ENCODE results near the gene SPSB3. TPM values are rescaled to one million over a fixed set of nuclear protein-coding genes. Genes with fewer than 3 reads are reported as not detected.
"Not testable (repeated sequence)": the region's sequence is repeated elsewhere in the genome, so short reads cannot be mapped to it uniquely, and the experiment has no call there.

The SPSB3 gene
- total RNA-seq, 1 donor from 2014 or later, result 36.8 TPM

DNA sequence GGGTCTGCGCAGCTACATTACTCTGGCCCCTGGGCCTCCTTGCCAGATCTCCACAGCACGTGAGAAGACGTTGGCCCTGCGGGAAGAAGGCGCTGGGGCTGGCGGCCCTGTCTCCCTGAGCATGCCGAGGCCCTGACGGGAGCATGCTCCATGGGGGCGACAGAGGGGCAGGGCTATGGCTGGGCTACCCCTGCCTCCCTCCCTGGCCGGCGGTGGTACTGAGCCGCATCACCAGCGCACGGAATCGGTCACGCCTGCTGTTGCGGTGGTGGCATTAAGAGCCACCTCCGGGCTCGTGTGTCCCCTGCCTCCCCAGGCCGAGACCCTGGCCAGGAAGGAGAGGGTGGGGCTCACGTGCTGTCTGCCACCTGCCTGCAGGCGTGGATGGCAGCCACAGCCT lies 48.2 kb downstream of the SPSB3 start:
- Histone ChIP-seq H3K27ac (replicated peaks) (no peak overlapping the region), H3K27me3 (ENCODE audit: low read depth) (no peaks in the 10 kb centered on the region), H3K4me3 (no peak overlapping the region), H3K36me3 (peaks cover 54% of the 10 kb centered on the region), H3K4me1 (no peaks in the 10 kb centered on the region), H3K9me3 (replicated peaks) (no peaks in the 10 kb centered on the region)
- TF ChIP-seq, protein P1, sequence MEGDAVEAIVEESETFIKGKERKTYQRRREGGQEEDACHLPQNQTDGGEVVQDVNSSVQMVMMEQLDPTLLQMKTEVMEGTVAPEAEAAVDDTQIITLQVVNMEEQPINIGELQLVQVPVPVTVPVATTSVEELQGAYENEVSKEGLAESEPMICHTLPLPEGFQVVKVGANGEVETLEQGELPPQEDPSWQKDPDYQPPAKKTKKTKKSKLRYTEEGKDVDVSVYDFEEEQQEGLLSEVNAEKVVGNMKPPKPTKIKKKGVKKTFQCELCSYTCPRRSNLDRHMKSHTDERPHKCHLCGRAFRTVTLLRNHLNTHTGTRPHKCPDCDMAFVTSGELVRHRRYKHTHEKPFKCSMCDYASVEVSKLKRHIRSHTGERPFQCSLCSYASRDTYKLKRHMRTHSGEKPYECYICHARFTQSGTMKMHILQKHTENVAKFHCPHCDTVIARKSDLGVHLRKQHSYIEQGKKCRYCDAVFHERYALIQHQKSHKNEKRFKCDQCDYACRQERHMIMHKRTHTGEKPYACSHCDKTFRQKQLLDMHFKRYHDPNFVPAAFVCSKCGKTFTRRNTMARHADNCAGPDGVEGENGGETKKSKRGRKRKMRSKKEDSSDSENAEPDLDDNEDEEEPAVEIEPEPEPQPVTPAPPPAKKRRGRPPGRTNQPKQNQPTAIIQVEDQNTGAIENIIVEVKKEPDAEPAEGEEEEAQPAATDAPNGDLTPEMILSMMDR (IDR thresholded peaks at IDR 0.05; ENCODE audit: borderline replicate concordance), result no peak
- no peak for DNase-seq
- intact Hi-C loops (cut with micrococcal nuclease), result no loop called here

DNA sequence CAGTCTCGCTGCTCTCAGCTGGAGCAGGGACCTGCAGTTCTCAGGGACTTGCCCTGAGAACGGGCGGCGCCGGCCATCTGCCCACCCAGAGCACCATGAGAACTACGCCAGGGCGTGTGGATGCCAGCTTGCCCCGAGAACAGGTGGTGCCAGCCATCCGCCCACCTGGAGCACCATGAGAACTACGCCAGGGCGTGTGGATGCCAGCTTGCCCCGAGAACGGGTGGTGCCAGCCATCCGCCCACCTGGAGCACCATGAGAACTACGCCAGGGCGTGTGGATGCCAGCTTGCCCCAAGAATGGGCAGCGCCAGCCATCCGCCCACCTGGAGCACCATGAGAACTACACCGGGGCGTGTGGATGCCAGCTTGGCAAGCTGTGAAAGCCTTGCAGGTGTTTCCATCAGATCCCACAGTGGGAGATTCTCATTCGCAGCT lies 49.8 kb downstream of the SPSB3 start:
- H3K4me1 ChIP-seq; H3K4me3 ChIP-seq; DNase-seq; H3K9me3 ChIP-seq (replicated peaks); H3K27ac ChIP-seq (replicated peaks); H3K27me3 ChIP-seq (ENCODE audit: low read depth); intact Hi-C loops (cut with micrococcal nuclease): not testable (repeated sequence)
- H3K36me3 ChIP-seq, result peaks cover 67% of the 10 kb centered on the region

DNA sequence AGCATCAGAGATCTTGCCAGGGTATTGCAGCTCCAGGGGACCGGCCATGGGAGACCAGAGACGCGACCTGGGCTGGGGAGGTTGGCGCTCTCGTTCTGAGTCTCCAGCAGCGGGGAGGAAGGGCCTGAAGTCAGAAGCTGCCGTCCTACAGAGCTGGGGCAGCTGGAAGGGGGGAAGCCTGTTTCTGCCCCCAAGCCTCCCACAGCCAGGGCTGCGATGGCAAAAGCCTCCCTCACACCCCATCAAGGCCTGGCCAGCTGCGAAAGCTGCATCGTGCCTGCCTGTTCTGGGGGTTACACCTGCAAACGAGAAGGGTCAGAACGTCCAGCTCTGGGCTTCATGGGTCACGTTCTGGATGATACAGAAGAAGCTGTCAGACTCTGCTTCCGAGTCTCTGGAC lies 50.3 kb downstream of the SPSB3 start:
- intact Hi-C loops (cut with micrococcal nuclease), result no loop called here
- no peak for DNase-seq
- Histone ChIP-seq H3K9me3 (replicated peaks) (no peaks in the 10 kb centered on the region), H3K4me1 (no peaks in the 10 kb centered on the region), H3K36me3 (peaks cover 72% of the 10 kb centered on the region), H3K27ac (replicated peaks) (no peak overlapping the region), H3K4me3 (no peak overlapping the region), H3K27me3 (ENCODE audit: low read depth) (no peaks in the 10 kb centered on the region)
- TF ChIP-seq, protein P1 (IDR thresholded peaks at IDR 0.05; ENCODE audit: borderline replicate concordance), result no peak

DNA sequence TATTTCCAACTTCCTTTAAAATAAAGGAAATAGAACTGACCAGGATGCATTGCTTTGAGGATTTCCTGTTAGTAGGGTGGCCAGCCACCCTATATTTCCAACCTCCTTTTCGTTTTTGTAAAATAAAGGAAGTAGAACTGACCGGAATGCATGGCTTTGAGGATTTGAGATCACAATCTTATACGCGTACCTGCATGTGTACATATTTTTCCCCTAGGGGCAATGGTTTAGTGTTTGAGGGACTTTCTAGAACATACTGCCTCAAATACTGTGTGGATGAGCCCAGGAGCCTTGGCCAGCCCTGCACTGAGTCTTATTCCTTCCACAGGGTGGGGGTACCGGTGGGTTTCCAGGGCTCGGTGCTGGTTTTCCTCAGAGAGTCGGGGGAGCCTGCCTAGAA lies 50.8 kb downstream of the SPSB3 start:
- intact Hi-C loops (cut with micrococcal nuclease), result no loop called here
- Histone ChIP-seq H3K4me3 (no peak overlapping the region), H3K27me3 (ENCODE audit: low read depth) (no peaks in the 10 kb centered on the region), H3K36me3 (peaks cover 77% of the 10 kb centered on the region), H3K9me3 (replicated peaks) (no peaks in the 10 kb centered on the region), H3K27ac (replicated peaks) (no peak overlapping the region), H3K4me1 (no peaks in the 10 kb centered on the region)
- DNase-seq, result no peak
- TF ChIP-seq, protein P1 (IDR thresholded peaks at IDR 0.05; ENCODE audit: borderline replicate concordance), result no peak

DNA sequence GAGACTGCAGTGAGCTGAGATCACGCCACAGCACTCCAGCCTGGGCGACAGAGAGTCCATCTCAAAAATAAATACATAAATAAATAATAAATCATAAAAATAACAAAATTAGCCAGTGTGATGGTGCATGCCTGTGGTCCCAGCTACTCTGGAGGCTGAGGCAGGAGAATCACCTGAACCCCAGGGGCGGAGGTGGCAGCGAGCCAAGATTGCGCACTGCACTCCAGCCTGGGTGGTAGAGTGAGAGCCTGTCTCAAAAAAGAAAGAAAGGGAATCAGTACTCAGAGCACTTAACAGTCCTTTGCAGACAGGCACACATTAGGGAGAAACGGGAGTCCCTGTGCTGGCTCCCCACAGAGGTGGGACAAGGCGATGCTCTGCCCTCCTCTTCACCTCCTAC lies 51.3 kb downstream of the SPSB3 start:
- TF ChIP-seq, protein P1 (IDR thresholded peaks at IDR 0.05; ENCODE audit: borderline replicate concordance), result no peak
- H3K36me3 ChIP-seq, result peaks cover 82% of the 10 kb centered on the region
- intact Hi-C loops (cut with micrococcal nuclease), result no loop called here
- H3K4me1 ChIP-seq, result no peaks in the 10 kb centered on the region
- no peaks in the 10 kb centered on the region for H3K9me3 ChIP-seq (replicated peaks)
- DNase-seq, result no peak
- no peak overlapping the region for H3K27ac ChIP-seq (replicated peaks)
- H3K27me3 ChIP-seq (ENCODE audit: low read depth), result no peaks in the 10 kb centered on the region
- no peak overlapping the region for H3K4me3 ChIP-seq

DNA sequence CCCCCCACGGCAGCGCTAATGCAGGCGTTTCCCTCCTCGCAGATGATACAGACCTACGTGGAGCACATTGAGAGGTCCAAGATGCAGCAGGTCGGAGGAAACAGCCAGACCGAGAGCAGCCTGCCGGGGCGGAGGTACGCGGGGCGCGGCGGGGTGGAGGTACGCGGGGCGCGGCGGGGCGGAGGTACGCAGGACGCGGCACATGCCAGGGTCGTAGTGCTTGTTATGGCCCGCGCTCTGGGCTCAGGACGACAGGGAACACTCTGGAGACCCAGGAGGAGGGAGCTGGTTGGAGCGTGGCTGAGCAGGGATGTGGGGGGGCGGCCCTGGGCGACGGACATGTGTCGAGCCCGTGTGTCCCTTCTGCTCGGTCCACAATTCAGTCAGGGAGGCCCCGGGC lies 52.9 kb downstream of the SPSB3 start:
- intact Hi-C loops (cut with micrococcal nuclease), result no loop called here
- Histone ChIP-seq H3K4me1 (no peaks in the 10 kb centered on the region), H3K36me3 (peaks cover 88% of the 10 kb centered on the region), H3K27me3 (ENCODE audit: low read depth) (no peaks in the 10 kb centered on the region), H3K27ac (replicated peaks) (no peak overlapping the region), H3K4me3 (no peak overlapping the region), H3K9me3 (replicated peaks) (no peaks in the 10 kb centered on the region)
- TF ChIP-seq, protein P1 (IDR thresholded peaks at IDR 0.05; ENCODE audit: borderline replicate concordance), result no peak
- no peak for DNase-seq

Measured in left ventricle myocardium inferior (tissue), 1 donor.